Measurements from ENCODE around the gene RIC8B. TPM values are rescaled to one million over a fixed set of nuclear protein-coding genes. Genes with fewer than 3 reads are reported as not detected.

Gene RIC8B
- total RNA-seq, 1 donor from 2014 or later: 22.5 TPM

GRCh38 chr12:106767954-106768822, 6.3 kb upstream of the RIC8B start:
- no peak for TF ChIP-seq CTCF (IDR thresholded peaks at IDR 0.05; ENCODE audit: unreplicated experiment)
- peaks cover 37% of the 10 kb centered on the region for H3K4me1 Mint-ChIP-seq
- no peak overlapping the region for H3K4me3 Mint-ChIP-seq
- no peaks in the 10 kb centered on the region for H3K36me3 Mint-ChIP-seq
- H3K9me3 Mint-ChIP-seq: no peaks in the 10 kb centered on the region
- DNase-seq (ENCODE audit: low spot score in 2 of 2, unreplicated experiment in 2 of 2): no peak
- peaks cover 2% of the 10 kb centered on the region for H3K27me3 Mint-ChIP-seq (ENCODE audit: low read depth)
- H3K27ac Mint-ChIP-seq: no peak overlapping the region

DNA sequence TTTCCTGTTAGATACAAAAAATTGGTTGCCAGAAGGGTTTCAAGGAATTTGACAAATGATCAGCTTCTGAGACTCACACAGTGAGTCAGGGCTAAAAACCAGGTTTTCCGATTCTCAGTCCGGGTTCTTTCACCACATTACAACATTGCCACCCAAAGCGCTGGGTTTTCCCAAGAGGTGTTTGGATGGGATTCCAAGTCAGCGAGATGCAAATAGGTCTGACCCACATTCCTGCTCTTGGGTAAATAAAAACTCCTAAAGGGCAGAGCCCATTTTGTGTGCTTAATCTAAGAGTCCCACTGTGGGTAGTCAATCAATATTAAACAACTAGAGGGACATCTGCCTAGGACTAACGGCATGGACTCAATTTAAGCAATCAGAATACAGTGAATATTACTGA, 5.4 kb upstream of the RIC8B start:
- peaks cover 37% of the 10 kb centered on the region for H3K4me1 Mint-ChIP-seq
- H3K9me3 Mint-ChIP-seq: no peaks in the 10 kb centered on the region
- peaks cover 2% of the 10 kb centered on the region for H3K27me3 Mint-ChIP-seq (ENCODE audit: low read depth)
- no peaks in the 10 kb centered on the region for H3K36me3 Mint-ChIP-seq
- no peak for TF ChIP-seq CTCF (IDR thresholded peaks at IDR 0.05; ENCODE audit: unreplicated experiment)
- H3K27ac Mint-ChIP-seq: no peak overlapping the region
- H3K4me3 Mint-ChIP-seq: no peak overlapping the region
- DNase-seq (ENCODE audit: low spot score in 2 of 2, unreplicated experiment in 2 of 2): no peak

- peaks cover 39% of the 10 kb centered on the region for H3K4me1 Mint-ChIP-seq
These were observed 4.9 kb upstream of the RIC8B start for GRCh38 chr12:106769546-106769945.

DNA sequence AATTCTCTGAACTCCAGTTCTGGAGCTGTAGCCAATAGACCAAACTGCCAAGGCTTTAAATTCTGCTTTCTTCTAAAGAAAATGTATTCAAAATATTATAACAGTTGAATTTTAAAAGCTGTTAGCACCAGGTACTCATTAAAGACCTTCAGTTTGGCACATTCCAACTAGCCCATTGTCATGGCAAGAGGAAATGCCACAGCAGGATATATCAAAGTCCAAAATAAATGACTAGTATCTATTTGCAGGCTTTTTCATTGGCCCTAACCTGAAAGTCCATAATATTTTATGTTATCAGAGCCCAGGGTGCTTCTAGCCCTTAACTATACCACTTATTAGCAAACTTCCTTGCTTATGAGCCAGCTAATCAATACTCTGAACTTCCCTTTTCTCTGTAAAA, 3.1 kb upstream of the RIC8B start:
- no peaks in the 10 kb centered on the region for H3K9me3 Mint-ChIP-seq
- H3K4me1 Mint-ChIP-seq: peaks cover 49% of the 10 kb centered on the region
- no peak for DNase-seq (ENCODE audit: low spot score in 2 of 2, unreplicated experiment in 2 of 2)
- H3K36me3 Mint-ChIP-seq: no peaks in the 10 kb centered on the region
- H3K27me3 Mint-ChIP-seq (ENCODE audit: low read depth): peaks cover 2% of the 10 kb centered on the region
- H3K27ac Mint-ChIP-seq: no peak overlapping the region
- TF ChIP-seq CTCF (IDR thresholded peaks at IDR 0.05; ENCODE audit: unreplicated experiment): no peak
- H3K4me3 Mint-ChIP-seq: no peak overlapping the region

More at GRCh38 chr12:106769546-106769945, 4.9 kb upstream of the RIC8B start:
- no peak for TF ChIP-seq CTCF (IDR thresholded peaks at IDR 0.05; ENCODE audit: unreplicated experiment)
- no peak overlapping the region for H3K27ac Mint-ChIP-seq
- H3K27me3 Mint-ChIP-seq (ENCODE audit: low read depth): peaks cover 2% of the 10 kb centered on the region
- no peaks in the 10 kb centered on the region for H3K9me3 Mint-ChIP-seq
- H3K36me3 Mint-ChIP-seq: no peaks in the 10 kb centered on the region
- H3K4me3 Mint-ChIP-seq: no peak overlapping the region
- no peak for DNase-seq (ENCODE audit: low spot score in 2 of 2, unreplicated experiment in 2 of 2)

DNA sequence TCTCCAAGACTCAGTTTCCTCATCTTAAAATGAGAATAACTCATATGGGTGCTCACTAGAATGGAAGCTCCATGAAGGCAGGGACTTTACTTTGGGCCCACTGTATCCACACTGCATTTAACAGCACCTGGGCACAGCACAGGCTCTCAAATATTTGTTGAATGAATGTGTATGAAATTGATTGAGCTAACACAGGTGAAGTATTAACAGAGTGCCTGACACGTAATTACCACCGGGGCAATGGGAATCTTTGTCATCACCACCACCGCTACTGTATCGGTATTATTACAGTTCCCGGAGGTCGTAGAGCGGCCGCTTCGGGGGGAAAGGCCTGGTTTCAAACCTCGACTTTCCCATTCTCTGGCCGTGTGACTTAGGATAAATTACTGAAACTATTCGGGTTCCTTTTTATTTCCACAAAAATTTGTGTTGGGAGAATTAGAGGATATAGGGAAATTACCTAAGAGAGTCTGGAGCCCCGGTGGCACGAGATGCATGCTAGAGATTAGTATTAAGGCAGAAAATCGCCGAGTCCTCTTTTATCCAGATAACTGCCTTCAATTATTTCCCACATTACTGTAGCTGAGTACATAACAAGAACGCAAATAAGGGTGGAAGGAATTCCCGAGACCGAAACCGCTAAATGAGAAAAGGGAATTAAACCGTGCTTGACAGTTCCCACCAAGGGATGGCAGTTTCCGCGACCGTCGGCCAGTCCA, 1.0 kb upstream of the RIC8B start:
- no peaks in the 10 kb centered on the region for H3K27me3 Mint-ChIP-seq (ENCODE audit: low read depth)
- H3K27ac Mint-ChIP-seq: peak overlapping the region; percentile 99
- DNase-seq (ENCODE audit: low spot score in 2 of 2, unreplicated experiment in 2 of 2): no peak
- peaks cover 6% of the 10 kb centered on the region for H3K36me3 Mint-ChIP-seq
- no peaks in the 10 kb centered on the region for H3K9me3 Mint-ChIP-seq
- H3K4me3 Mint-ChIP-seq: peak overlapping the region; percentile 92
- TF ChIP-seq CTCF (IDR thresholded peaks at IDR 0.05; ENCODE audit: unreplicated experiment): no peak
- H3K4me1 Mint-ChIP-seq: peaks cover 30% of the 10 kb centered on the region
